Hematopoietic multipotent progenitor cell treated with erythropoietin and hydrocortisone succinate and interleukin-3 and kit ligand, for 17 days (in vitro differentiated cells): ENCODE results near the gene SLC7A4.

Source experiments
- DNase-seq: peaks from one replicate; pipeline ENCODE4 v3.0.0-alpha.2; 2015; ENCODE audit warnings: low spot score

The SLC7A4 gene

DNA sequence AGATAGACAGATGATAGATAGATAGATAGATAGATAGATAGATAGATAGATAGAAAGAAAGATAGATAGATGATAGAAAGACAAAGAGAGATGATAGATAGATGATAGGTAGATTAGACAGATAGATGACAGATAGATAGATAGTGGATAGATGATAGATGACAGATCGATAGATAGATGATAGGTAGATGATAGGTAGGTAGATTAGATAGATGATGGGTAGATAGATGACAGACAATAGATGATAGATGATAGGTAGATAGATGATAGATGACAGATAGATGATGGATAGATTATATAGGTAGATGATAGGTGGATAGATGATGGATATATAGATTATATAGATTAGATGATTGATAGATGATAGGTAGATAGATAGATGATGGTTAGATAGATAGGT lies 46.0 kb downstream of the SLC7A4 start:
- DNase-seq: no peak

DNA sequence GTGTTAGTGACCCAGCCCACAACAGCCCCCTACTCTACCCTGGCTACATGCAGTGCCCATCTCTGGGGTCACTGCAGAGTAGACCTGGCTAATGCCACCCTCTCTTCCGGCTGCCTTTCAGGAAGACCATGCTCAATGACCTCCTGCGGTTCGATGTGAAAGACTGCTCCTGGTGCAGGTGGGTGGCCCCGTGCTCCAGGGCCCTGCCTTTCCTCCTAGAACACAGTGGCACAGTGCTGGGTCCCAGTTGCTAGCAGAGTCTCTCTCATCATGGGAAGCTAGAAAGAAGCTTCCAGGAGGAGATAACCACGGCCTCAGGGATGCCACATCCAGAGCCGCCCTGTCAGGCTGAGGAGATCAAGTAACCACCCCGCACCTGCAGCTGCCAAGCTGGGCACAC lies 46.6 kb downstream of the SLC7A4 start:
- DNase-seq: no peak

DNA sequence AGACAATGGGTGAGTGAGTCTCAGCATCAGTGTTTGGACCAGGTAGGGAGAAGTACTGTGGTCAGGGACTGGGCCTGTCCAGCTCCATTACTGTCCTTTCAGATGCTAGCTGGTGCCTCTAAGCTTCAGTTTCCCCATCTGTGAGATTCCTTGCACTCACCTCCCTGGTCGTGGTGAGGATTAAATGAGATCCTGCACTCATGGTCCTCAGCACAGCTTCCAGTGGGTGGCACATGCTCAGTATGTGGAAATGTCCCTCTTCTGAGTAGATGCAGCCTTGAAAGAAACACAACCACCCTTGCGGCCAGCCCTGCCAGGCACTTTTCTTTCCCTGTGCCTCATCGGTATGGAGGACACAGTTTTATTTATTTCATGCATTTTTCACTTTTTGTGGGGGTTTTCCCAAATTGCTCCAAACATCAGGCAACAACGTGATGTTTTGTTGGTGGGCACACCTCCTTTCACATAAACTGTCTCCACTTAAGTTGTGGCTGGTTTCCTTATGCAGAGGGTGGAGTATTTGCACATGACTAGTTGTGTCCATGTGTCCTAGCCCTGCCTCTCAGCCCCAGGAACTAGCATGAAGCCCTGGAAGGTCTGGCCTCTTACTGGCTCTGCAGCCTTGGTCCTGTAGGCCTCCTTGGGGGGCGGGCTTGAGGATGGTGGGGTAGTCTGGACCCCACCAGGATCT lies 49.1 kb downstream of the SLC7A4 start:
- no peak for DNase-seq

DNA sequence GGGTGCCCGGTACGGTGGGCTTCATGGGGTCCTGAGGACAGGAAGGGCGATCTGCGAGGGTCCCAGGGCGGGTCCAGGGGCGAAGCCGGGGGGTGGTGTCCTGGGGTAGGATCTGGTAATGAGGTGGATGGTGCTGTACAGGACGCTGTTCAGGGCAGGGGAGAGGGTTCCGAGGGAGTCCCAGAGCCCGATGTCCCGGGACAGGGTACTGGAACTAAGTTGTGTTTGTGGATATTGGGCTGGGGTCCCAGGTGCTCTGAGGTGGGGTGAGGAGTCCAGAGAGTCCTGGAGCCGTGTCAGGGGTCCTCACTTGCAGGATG lies 49.8 kb downstream of the SLC7A4 start:
- DNase-seq: no peak

DNA sequence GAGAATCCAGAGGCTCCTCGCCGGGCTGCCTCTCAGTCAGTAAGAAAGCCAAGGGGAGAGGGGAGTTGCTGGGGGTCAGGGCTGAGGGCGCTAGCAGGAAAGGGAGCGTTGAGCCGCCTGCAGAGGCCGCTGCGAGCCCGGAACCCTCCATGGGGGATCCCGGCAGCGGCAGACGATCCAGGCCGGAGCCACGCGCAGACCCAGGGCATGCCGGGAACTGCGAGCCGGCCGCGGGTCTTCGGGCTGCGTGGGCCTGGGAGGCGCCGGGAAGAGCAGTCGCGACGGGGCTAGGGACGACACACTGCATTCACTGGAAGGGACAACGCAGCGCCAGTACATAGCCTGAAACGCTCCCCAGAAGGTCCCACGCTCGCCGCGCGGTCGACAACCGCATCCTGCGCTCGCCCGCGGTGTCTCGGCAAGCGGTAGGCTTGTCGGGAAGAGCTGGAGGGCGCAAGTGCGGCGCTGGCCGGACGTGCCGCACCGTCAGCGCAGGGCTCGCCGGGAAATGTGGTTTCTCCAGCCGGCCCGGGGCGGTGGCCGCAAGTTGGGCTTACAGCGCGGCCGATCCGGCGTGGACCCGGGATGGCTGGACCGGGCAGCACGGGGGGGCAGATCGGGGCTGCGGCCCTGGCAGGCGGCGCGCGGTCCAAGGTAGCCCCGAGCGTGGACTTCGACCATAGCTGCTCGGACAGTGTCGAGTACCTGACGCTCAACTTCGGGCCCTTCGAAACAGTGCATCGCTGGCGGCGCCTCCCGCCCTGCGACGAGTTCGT lies 50.4 kb downstream of the SLC7A4 start, which contains the start of gene LZTR1:
Gene LZTR1 (plus strand): TSS at position 511 of the 776 bp plus-strand sequence. CDS start 75 bp downstream, at position 586.
- DNase-seq: peak; percentile 71

DNA sequence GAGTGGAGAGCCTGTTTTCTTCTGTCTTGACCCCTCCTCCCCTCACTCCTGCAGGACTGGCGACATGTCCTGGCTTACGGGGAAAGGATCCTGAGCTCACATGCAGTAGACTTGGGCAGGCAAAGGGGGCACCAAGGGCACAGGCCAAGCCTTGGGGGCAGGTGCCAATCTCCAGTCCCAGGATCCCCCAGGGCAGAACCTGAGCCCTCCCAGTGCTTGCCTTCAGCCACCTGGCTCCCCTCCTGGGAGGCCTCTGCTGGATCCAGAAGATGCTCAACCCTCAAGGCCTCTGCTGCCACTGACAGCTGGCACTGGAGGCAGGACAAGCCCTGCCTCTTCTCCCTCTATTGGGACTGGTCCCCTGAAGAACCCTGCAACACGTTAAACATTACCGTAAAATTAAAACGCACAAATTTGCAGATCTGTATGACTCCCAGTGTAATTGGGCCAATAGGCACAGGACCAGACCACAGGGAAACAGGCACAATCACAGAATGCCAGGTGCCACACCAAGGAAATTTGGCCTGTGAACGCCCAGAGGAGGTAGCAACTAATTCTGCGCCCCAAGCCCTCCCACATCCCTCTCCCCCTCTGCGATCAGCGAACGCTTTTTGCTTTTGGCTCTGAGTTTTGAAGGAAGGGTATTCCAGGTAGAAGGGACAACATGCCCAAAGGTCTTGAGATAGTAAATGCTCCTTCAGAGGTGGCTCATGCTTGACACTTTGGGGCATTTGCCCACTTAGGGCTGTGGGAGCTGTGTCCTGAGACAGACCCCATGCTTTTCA lies 51.2 kb downstream of the SLC7A4 start:
- no peak for DNase-seq

DNA sequence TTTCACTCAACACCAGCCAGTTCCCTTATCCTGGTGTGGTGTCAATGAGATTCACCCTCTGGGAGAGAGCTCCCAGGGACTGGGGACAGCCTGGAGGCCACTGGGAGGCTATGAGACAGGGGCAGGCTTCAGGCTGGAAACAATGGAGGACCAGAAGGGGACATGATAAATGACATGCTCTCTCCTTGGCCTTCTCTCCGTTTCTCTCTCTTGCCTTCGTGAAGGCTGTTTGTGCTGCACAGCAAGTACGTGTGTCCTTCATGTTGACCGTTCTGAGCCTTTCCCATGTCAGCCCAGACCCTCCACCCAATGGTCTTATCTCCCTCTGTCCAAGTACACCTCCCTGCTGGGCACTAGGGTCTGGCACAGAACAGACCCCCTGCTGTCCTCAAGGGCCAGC lies 51.8 kb downstream of the SLC7A4 start:
- DNase-seq: no peak

DNA sequence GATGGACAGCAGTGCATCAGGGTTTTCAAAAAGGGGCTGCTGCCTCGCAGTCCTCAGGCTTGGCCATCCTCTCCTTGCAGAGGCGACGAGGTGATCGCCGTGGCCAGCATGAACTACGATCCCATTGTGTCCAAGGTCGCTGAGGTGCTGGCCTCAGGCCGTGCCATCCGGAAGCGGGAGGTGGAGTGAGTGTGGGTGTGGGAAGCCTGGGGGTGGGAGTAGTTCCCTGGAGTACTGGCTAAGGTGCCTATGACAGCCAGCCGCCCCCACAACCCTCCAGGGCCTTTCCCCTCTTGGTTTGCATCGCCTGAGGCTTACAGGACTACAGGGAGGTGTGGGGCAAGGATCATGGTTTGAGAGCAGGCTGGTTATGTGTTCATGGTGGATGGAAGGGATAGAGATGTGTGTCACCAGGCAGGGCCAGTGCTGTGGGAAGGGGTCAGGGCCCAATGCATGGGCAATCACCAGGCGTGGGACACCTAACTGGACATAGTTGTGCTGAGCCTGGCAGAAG lies 52.4 kb downstream of the SLC7A4 start:
- no peak for DNase-seq

DNA sequence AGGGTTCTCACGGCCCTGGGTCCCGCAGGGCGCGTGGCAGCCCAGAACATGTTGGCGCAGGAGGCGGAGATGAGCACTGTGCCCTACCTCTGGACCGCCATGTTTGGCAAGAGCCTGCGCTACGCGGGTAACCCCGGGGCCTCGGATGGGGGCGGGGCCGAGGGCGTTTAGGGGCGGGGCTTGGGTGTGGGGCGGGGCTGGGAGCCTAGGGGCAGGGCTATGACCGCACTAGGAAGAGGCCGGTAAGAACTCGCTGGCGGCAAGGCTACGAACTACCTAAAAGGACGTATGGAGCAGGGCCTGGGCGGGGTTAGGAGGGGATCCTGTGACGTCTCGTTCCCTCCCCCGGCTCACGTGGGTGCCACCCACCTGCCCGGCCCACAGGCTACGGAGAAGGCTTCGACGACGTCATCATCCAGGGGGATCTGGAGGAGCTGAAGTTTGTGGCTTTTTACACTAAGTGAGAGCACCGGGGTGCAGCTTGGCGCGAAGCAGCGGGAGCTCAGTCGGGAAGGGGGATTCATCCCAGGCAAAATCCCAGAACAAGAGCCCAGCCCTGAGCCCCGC lies 53.0 kb downstream of the SLC7A4 start:
- DNase-seq: peak; percentile 51
